ENCODE results near the gene KCNK3. TPM values are rescaled to one million over a fixed set of nuclear protein-coding genes. Genes with fewer than 3 reads are reported as not detected.

KCNK3 gene
- polyA plus RNA-seq, 1 of the 3 experiments (the other 2 are of a cell fraction), result 0.16 TPM

- TF ChIP-seq RXRA (IDR thresholded peaks at IDR 0.05; ENCODE audit: borderline replicate concordance, low read depth) (no peak), NRF1 (IDR thresholded peaks at IDR 0.05; ENCODE audit: low read depth, low read length) (no peak), PBX3 (IDR thresholded peaks at IDR 0.05) (no peak), MEF2A (IDR thresholded peaks at IDR 0.05; ENCODE audit: borderline replicate concordance, low read depth) (no peak), TEAD4 (IDR thresholded peaks at IDR 0.05; ENCODE audit: borderline replicate concordance, insufficient read depth) (no peak), USF1 (IDR thresholded peaks at IDR 0.05; ENCODE audit: borderline replicate concordance, low read depth) (no peak), MAX (IDR thresholded peaks at IDR 0.05; ENCODE audit: low read depth) (no peak), JUND (IDR thresholded peaks at IDR 0.05) (no peak)
Measured at GRCh38 chr2:26765475-26766200, 73.1 kb downstream of the KCNK3 start (continued).

GRCh38 chr2:26767129-26767528, 74.6 kb downstream of the KCNK3 start:
- 95% methylated on average over 5 of the region's 5 CpGs for WGBS (ENCODE audit: low lambda C conversion rate)
- ChIA-PET POLR2A (no interaction called here), CTCF (interaction anchor here (1.4 to 7.0 kb wide), 2 partner anchors 20 to 79 kb away, joined by 3 to 36 read pairs; no protein-coding TSS in a partner anchor)

More at GRCh38 chr2:26767129-26767528, 74.6 kb downstream of the KCNK3 start:
- Histone ChIP-seq H3K36me3 (replicated peaks in 1 of 2; ENCODE audit: control insufficient read depth in 1 of 2, insufficient read depth in 2 of 2, low read length in 1 of 2) (peaks cover 2 to 4% of the 10 kb centered on the region in 2 experiments), H3K9me2 (no peaks in the 10 kb centered on the region), H3K4me2 (no peak overlapping the region), H3K9me3 (no peaks in the 10 kb centered on the region), H3K27me3 (ENCODE audit: insufficient read depth) (no peaks in the 10 kb centered on the region), H3K27ac (ENCODE audit: low read depth in 2 of 2, low read length in 1 of 2) (no peak overlapping the region), H4K20me1 (ENCODE audit: insufficient read depth) (peaks cover 50% of the 10 kb centered on the region), H3K9ac (no peak overlapping the region), H3K4me3 (ENCODE audit: low read depth in 2 of 2, low read length in 1 of 2) (no peak overlapping the region), H2AFZ (ENCODE audit: low read depth) (no peak overlapping the region), H3F3A (replicated peaks; ENCODE audit: insufficient read depth) (no peaks in the 10 kb centered on the region), H3K79me2 (ENCODE audit: insufficient read depth) (peaks cover 86% of the 10 kb centered on the region), H3K4me1 (ENCODE audit: control insufficient read depth in 1 of 2, insufficient read depth in 2 of 2, low read depth in 1 of 2, low read length in 1 of 2) (peaks cover 19 to 41% of the 10 kb centered on the region in 2 experiments; a peak in 3 of 4 replicates)
- TF ChIP-seq YY1 (IDR thresholded peaks at IDR 0.05; ENCODE audit: low read depth) (no peak), PBX3 (IDR thresholded peaks at IDR 0.05) (no peak)
- no peak for DNase-seq

Data from SK-N-SH (cell line).